LoVo (cell line): Measurements from ENCODE around the gene PHF13.
A peak's percentile ranks its signal among the peaks of the same experiment; 100 is the strongest.

ENCODE experiments used
- DNase-seq: peaks from one replicate; pipeline ENCODE4 v3.0.0-alpha.2; 2016; ENCODE audit warnings: low spot score

The PHF13 gene

GRCh38 chr1:6613361-6614018, at the start of gene PHF13:
Gene PHF13 (plus strand): TSS chr1:6613731. CDS start chr1:6614067, 336 bp downstream.
- DNase-seq: peak; percentile 99

GRCh38 chr1:6569033-6569432, 44.5 kb upstream of the PHF13 start:
- DNase-seq: no peak

- no peak for DNase-seq
Observed at GRCh38 chr1:6570100-6570499, 43.4 kb upstream of the PHF13 start.

- no peak for DNase-seq
Observed at GRCh38 chr1:6570987-6571386, 42.5 kb upstream of the PHF13 start.

GRCh38 chr1:6572653-6573383, 40.7 kb upstream of the PHF13 start:
- no peak for DNase-seq

GRCh38 chr1:6574025-6574620, 39.4 kb upstream of the PHF13 start:
- DNase-seq: no peak

- no peak for DNase-seq
Observed at GRCh38 chr1:6574818-6575217, 38.7 kb upstream of the PHF13 start.

- no peak for DNase-seq
Observed at GRCh38 chr1:6577831-6578525, 35.6 kb upstream of the PHF13 start.

- no peak for DNase-seq
Observed at GRCh38 chr1:6578624-6579373, 34.7 kb upstream of the PHF13 start.

- peak; percentile 97 for DNase-seq
Observed at GRCh38 chr1:6579374-6580118, 34.0 kb upstream of the PHF13 start, which contains the start of gene ZBTB48. Gene ZBTB48 (plus strand): TSS chr1:6579994. CDS start chr1:6580610, 616 bp downstream.

GRCh38 chr1:6580119-6580592, 33.4 kb upstream of the PHF13 start:
- DNase-seq: no peak

- no peak for DNase-seq
Observed at GRCh38 chr1:6580593-6581409, 32.7 kb upstream of the PHF13 start.

- DNase-seq: no peak
Observed at GRCh38 chr1:6581561-6582305, 31.8 kb upstream of the PHF13 start.

- peak; percentile 39 for DNase-seq
Observed at GRCh38 chr1:6582370-6582769, 31.2 kb upstream of the PHF13 start.

- no peak for DNase-seq
Observed at GRCh38 chr1:6584126-6585080, 29.1 kb upstream of the PHF13 start.

- no peak for DNase-seq
Observed at GRCh38 chr1:6585081-6585722, 28.3 kb upstream of the PHF13 start.

- DNase-seq: no peak
Observed at GRCh38 chr1:6585841-6586240, 27.7 kb upstream of the PHF13 start.

- no peak for DNase-seq
Observed at GRCh38 chr1:6586404-6586816, 27.1 kb upstream of the PHF13 start.
